Lower leg skin (tissue), 4 donors: ENCODE results near the gene GAGE10. TPM values are rescaled to one million over a fixed set of nuclear protein-coding genes. Genes with fewer than 3 reads are reported as not detected.

Source experiments
- DNase-seq, 2 donors: peaks; one replicate each; pipeline ENCODE4 v3.0.0-alpha.2; 2019; ENCODE audit warnings: low spot score in 2 of 2
- H3K4me3 ChIP-seq: fragments of 200-600 bp; sonication (generic); 2 replicates; pipeline ENCODE4 v1.5.1; 2017; ENCODE audit warnings: mild to moderate bottlenecking, low read depth; ENCODE audit not compliant: poor library complexity, severe bottlenecking
- CTCF ChIP-seq, 3 donors: fragments of 450-650 bp; IDR thresholded peaks; one replicate each; pipeline ENCODE4 v1.5.1; 2016; ENCODE audit warnings: antibody characterized with exemption in 3 of 3, mild to moderate bottlenecking in 3 of 3, moderate library complexity in 2 of 3
- POLR2A ChIP-seq, 2 donors: fragments of 450-650 bp; IDR thresholded peaks; one replicate each; pipeline ENCODE4 v1.6.1; 2016 to 2017; ENCODE audit warnings: antibody characterized with exemption in 2 of 2, mild to moderate bottlenecking in 1 of 2, moderate library complexity in 1 of 2
- WGBS, 2 donors: methylation state at CpG; one replicate each; pipeline ENCODE4 v1.1.5; 2018; 5-methylcytosine and 5-hydroxymethylcytosine counted together
- intact Hi-C: fragments of 100-400 bp; cut with DNase I; formaldehyde crosslinking; loops from one replicate; pipeline ENCODE4 v1.15.0; 2023; ENCODE audit warnings: low total_unique reads
- total RNA-seq, 4 donors: library from RNA; depleted of rRNA; stranded (reverse); fragments of >200 nt; gene quantifications; one replicate each; pipeline ENCODE4 v1.1.0, GENCODE V29; 2016

Gene GAGE10
- not detected for total RNA-seq

- no peak for DNase-seq
- intact Hi-C loops: no loop called here
- no peak within 1 kb of the TSS for H3K4me3 ChIP-seq
- TF ChIP-seq POLR2A (IDR thresholded peaks at IDR 0.05) (no peak), CTCF (IDR thresholded peaks at IDR 0.05) (no peak)
- 72 to 84% methylated on average over 6 to 15 of the region's 15 CpGs for WGBS, 2 donors
Measured at GRCh38 chrX:49303346-49303745, at the start of gene GAGE10. GAGE10 (plus strand) TSS chrX:49303646; CDS start chrX:49304860, 1,214 bp downstream.

- DNase-seq: no peak
- 83 to 93% methylated on average over 6 to 7 of the region's 7 CpGs for WGBS, 2 donors
- intact Hi-C loops: no loop called here
- TF ChIP-seq CTCF (IDR thresholded peaks at IDR 0.05) (no peak), POLR2A (IDR thresholded peaks at IDR 0.05) (no peak)
- no peak overlapping the region for H3K4me3 ChIP-seq
Measured at GRCh38 chrX:49254639-49255038, 48.8 kb upstream of the GAGE10 start.

- WGBS, 2 donors: 82 to 89% methylated on average over 7 to 9 of the region's 9 CpGs
- intact Hi-C loops: no loop called here
- TF ChIP-seq CTCF (IDR thresholded peaks at IDR 0.05): no peak
- no peak for TF ChIP-seq POLR2A (IDR thresholded peaks at IDR 0.05)
- DNase-seq: no peak
- H3K4me3 ChIP-seq: no peak overlapping the region
Measured at GRCh38 chrX:49256268-49256995, 47.0 kb upstream of the GAGE10 start.

GRCh38 chrX:49257074-49257790 lies 46.2 kb upstream of the GAGE10 start:
- H3K4me3 ChIP-seq: no peak overlapping the region
- intact Hi-C loops: no loop called here
- DNase-seq: no peak
- WGBS, 2 donors: 73 to 94% methylated on average over 3 to 12 of the region's 14 CpGs
- TF ChIP-seq CTCF (IDR thresholded peaks at IDR 0.05) (no peak), POLR2A (IDR thresholded peaks at IDR 0.05) (no peak)

GRCh38 chrX:49257846-49258748 lies 45.3 kb upstream of the GAGE10 start:
- WGBS, 2 donors: 69 to 78% methylated on average over 4 to 20 of the region's 20 CpGs
- no peak overlapping the region for H3K4me3 ChIP-seq
- TF ChIP-seq POLR2A (IDR thresholded peaks at IDR 0.05): no peak
- no peak for TF ChIP-seq CTCF (IDR thresholded peaks at IDR 0.05)
- intact Hi-C loops: no loop called here
- no peak for DNase-seq
